H1 (cell line): ENCODE results near the gene LAMC1. TPM values are rescaled to one million over a fixed set of nuclear protein-coding genes. Genes with fewer than 3 reads are reported as not detected.

Experiments
- CTCF ChIA-PET: fragments of 300-600 bp; sonication (Branson Sonifier 250); formaldehyde crosslinking; loops from one replicate; lab custom pipeline; 2021; ENCODE audit not compliant: partially characterized antibody; lab: Charles Lee
- POLR2A ChIA-PET: fragments of 300-600 bp; sonication (Branson Sonifier 250); formaldehyde crosslinking; loops from one replicate; lab custom pipeline; 2021; ENCODE audit warnings: inconsistent platforms; ENCODE audit not compliant: partially characterized antibody; lab: Charles Lee
- DNase-seq, 2 experiments: peaks; one replicate each; pipeline versions ENCODE4 v3.0.0 to v3.0.0-alpha.2; 2010 to 2022; ENCODE audit warnings: low spot score in 2 of 2, low read depth in 1 of 2, mixed read lengths in 1 of 2
- FAIRE-seq: peaks from 2 replicates; lab custom pipeline; 2011; peaks lifted over from hg19 to GRCh38; lab: Jason Lieb, UNC
- H2AFZ ChIP-seq: 2 replicates; pipeline ENCODE4 v1.8.1; 2012; ENCODE audit warnings: low read length, inconsistent platforms
- H2AK5ac ChIP-seq: 2 replicates; pipeline ENCODE4 v1.6.1; 2013; ENCODE audit warnings: low read depth, low read length
- H2BK120ac ChIP-seq: replicated peaks from 2 replicates; pipeline ENCODE3; 2013; ENCODE audit warnings: low read depth, low read length, inconsistent platforms
- H2BK12ac ChIP-seq: 2 replicates; pipeline ENCODE4 v1.6.1; 2013; ENCODE audit warnings: low read depth, low read length
- H2BK15ac ChIP-seq: 2 replicates; pipeline ENCODE4 v1.6.1; 2013; ENCODE audit warnings: low read length
- H2BK20ac ChIP-seq: 2 replicates; pipeline ENCODE4 v1.6.1; 2013; ENCODE audit warnings: low read length
- H2BK5ac ChIP-seq: 2 replicates; pipeline ENCODE4 v1.6.1; 2013; ENCODE audit warnings: low read depth, low read length
- H3K14ac ChIP-seq: 2 replicates; pipeline ENCODE4 v1.6.1; 2013; ENCODE audit warnings: inconsistent platforms; ENCODE audit not compliant: insufficient read length
- H3K18ac ChIP-seq: 2 replicates; pipeline ENCODE4 v1.6.1; 2013; ENCODE audit warnings: low read length; ENCODE audit errors: extremely low read depth
- H3K23ac ChIP-seq: 2 replicates; pipeline ENCODE4 v1.6.1; 2013; ENCODE audit warnings: inconsistent platforms; ENCODE audit not compliant: insufficient read length
- H3K23me2 ChIP-seq: 2 replicates; pipeline ENCODE4 v1.6.1; 2013; ENCODE audit warnings: low read depth, low read length
- H3K27ac ChIP-seq: 2 replicates; pipeline ENCODE4 v1.6.1; 2011; ENCODE audit warnings: low read depth, low read length, inconsistent platforms
- H3K27me3 ChIP-seq, 4 experiments: replicated peaks in 1 of 4; 1 replicate in 1 of 4; 2 replicates in 3 of 4; pipeline versions ENCODE4 v1.6.1 to v1.8.1; 2011 to 2013; ENCODE audit warnings: low read length in 3 of 4, mild to moderate bottlenecking in 3 of 4, inconsistent platforms in 2 of 4, mixed read lengths in 2 of 4, moderate library complexity in 1 of 4; ENCODE audit not compliant: control insufficient read depth in 3 of 4, insufficient read depth in 3 of 4; ENCODE audit errors: extremely low read depth in 1 of 4
- H3K36me3 ChIP-seq, 4 experiments: 2 replicates each; pipeline versions ENCODE4 v1.6.1 to v1.8.1; 2011 to 2013; ENCODE audit warnings: mild to moderate bottlenecking in 4 of 4, low read length in 3 of 4, moderate library complexity in 2 of 4, control low read depth in 1 of 4, inconsistent platforms in 1 of 4; ENCODE audit not compliant: insufficient read depth in 4 of 4, control insufficient read depth in 2 of 4
- H3K4ac ChIP-seq: replicated peaks from 2 replicates; pipeline ENCODE3; 2013; ENCODE audit warnings: low read length, low read depth, mixed read lengths, inconsistent platforms; ENCODE audit not compliant: insufficient read length
- H3K4me1 ChIP-seq, 4 experiments: replicated peaks in 1 of 4; 1 replicate in 1 of 4; 2 replicates in 3 of 4; pipeline versions ENCODE4 v1.6.1 to v1.8.1; 2011 to 2013; ENCODE audit warnings: low read length in 3 of 4, inconsistent platforms in 2 of 4, mixed read lengths in 1 of 4; ENCODE audit not compliant: insufficient read depth in 4 of 4, control insufficient read depth in 3 of 4
- H3K4me2 ChIP-seq, 2 experiments: 2 replicates each; pipeline versions ENCODE4 v1.6.1 to v1.8.1; 2011 to 2013; ENCODE audit warnings: low read depth in 2 of 2, low read length in 2 of 2, control low read depth in 1 of 2, inconsistent platforms in 1 of 2, mild to moderate bottlenecking in 1 of 2; ENCODE audit not compliant: insufficient read depth in 1 of 2
- H3K4me3 ChIP-seq, 4 experiments: fragments of 200-600, 300-600 bp in 1 of 4; sonication (generic), shearing (Covaris generic), sonication (Bioruptor Twin) in 1 of 4; 2 replicates each; pipeline versions ENCODE4 v1.5.1 to v1.8.1; 2011 to 2016; ENCODE audit warnings: low read length in 4 of 4, low read depth in 3 of 4, control low read depth in 2 of 4, inconsistent platforms in 2 of 4, mild to moderate bottlenecking in 2 of 4, mixed read lengths in 1 of 4, moderate library complexity in 1 of 4; ENCODE audit not compliant: insufficient read depth in 2 of 4; ENCODE audit errors: extremely low read depth in 1 of 4
- H3K56ac ChIP-seq: replicated peaks from 2 replicates; pipeline ENCODE3; 2013; ENCODE audit warnings: low read depth, mild to moderate bottlenecking, mixed read lengths, low read length, inconsistent platforms; ENCODE audit not compliant: insufficient read length
- H3K79me1 ChIP-seq: 2 replicates; pipeline ENCODE4 v1.6.1; 2013; ENCODE audit warnings: low read depth, low read length, control low read depth
- H3K79me2 ChIP-seq, 2 experiments: 2 replicates each; pipeline versions ENCODE4 v1.6.1 to v1.8.1; 2012 to 2013; ENCODE audit warnings: low read length in 2 of 2, mild to moderate bottlenecking in 2 of 2, inconsistent platforms in 1 of 2; ENCODE audit not compliant: insufficient read depth in 2 of 2, control insufficient read depth in 1 of 2
- H3K9ac ChIP-seq, 4 experiments: replicated peaks in 1 of 4; 1 replicate in 1 of 4; 2 replicates in 3 of 4; pipeline versions ENCODE4 v1.6.1 to v1.8.1; 2011 to 2013; ENCODE audit warnings: low read depth in 3 of 4, low read length in 3 of 4, control low read depth in 2 of 4, mild to moderate bottlenecking in 2 of 4, moderate library complexity in 2 of 4, inconsistent platforms in 1 of 4; ENCODE audit errors: extremely low read depth in 1 of 4
- H3K9me3 ChIP-seq, 2 experiments: 2 replicates each; pipeline versions ENCODE4 v1.6.1 to v1.8.1; 2012 to 2013; ENCODE audit warnings: mild to moderate bottlenecking in 2 of 2, moderate library complexity in 2 of 2, control low read depth in 1 of 2, inconsistent platforms in 1 of 2, low read depth in 1 of 2, low read length in 1 of 2, mixed read lengths in 1 of 2; ENCODE audit not compliant: insufficient read depth in 2 of 2
- H4K20me1 ChIP-seq, 2 experiments: replicated peaks in 1 of 2; 2 replicates each; pipeline versions ENCODE3 to v1.8.1; 2011 to 2013; ENCODE audit warnings: inconsistent platforms in 2 of 2, low read length in 2 of 2, mild to moderate bottlenecking in 1 of 2; ENCODE audit not compliant: insufficient read depth in 2 of 2, control insufficient read depth in 1 of 2
- H4K5ac ChIP-seq: 2 replicates; pipeline ENCODE4 v1.6.1; 2013; ENCODE audit warnings: low read length, low read depth, mixed read lengths, inconsistent platforms; ENCODE audit not compliant: insufficient read length
- H4K8ac ChIP-seq: 2 replicates; pipeline ENCODE4 v1.8.0; 2013; ENCODE audit warnings: mild to moderate bottlenecking, moderate library complexity, low read length, inconsistent platforms; ENCODE audit not compliant: insufficient read depth; ENCODE audit errors: extremely low read depth
- H4K91ac ChIP-seq: replicated peaks from 2 replicates; pipeline ENCODE3; 2013; ENCODE audit warnings: low read length, mixed read lengths, inconsistent platforms; ENCODE audit not compliant: insufficient read length
- ASH2L ChIP-seq: fragments of 200-600, 300-600 bp; sonication (generic); IDR thresholded peaks from one replicate; pipeline ENCODE4 v1.7.1; 2017; ENCODE audit warnings: low read length
- BACH1 ChIP-seq: IDR thresholded peaks from 2 replicates; pipeline ENCODE4 v1.6.1; 2012; ENCODE audit warnings: low read length, improper control_type of control experiment
- EP300 ChIP-seq, 2 experiments: IDR thresholded peaks; 1 replicate in 1 of 2; 2 replicates in 1 of 2; pipeline ENCODE4 v1.6.1; 2011 to 2012; ENCODE audit warnings: low read depth in 2 of 2, low read length in 2 of 2, mild to moderate bottlenecking in 2 of 2, borderline replicate concordance in 1 of 2, inconsistent platforms in 1 of 2, moderate library complexity in 1 of 2
- HDAC2 ChIP-seq, 2 experiments: fragments of 300-600 bp in 1 of 2; sonication (generic) in 1 of 2; IDR thresholded peaks; 2 replicates each; pipeline ENCODE4 v1.6.1; 2011 to 2012; ENCODE audit warnings: low read depth in 2 of 2, low read length in 2 of 2, mild to moderate bottlenecking in 2 of 2, moderate library complexity in 2 of 2, borderline replicate concordance in 1 of 2, inconsistent platforms in 1 of 2
- KDM4A ChIP-seq: IDR thresholded peaks from one replicate; pipeline ENCODE4 v1.7.1; 2012; ENCODE audit warnings: low read depth, mild to moderate bottlenecking, moderate library complexity, low read length, inconsistent platforms; ENCODE audit not compliant: severe bottlenecking
- NANOG ChIP-seq: IDR thresholded peaks from 2 replicates; pipeline ENCODE4 v1.6.1; 2011; ENCODE audit warnings: low read length, low read depth, mild to moderate bottlenecking, inconsistent platforms; ENCODE audit not compliant: insufficient read depth, poor library complexity, severe bottlenecking
- POLR2AphosphoS5 ChIP-seq: IDR thresholded peaks from 2 replicates; pipeline ENCODE4 v1.6.1; 2011; ENCODE audit warnings: low read depth, low read length
- POU5F1 ChIP-seq: IDR thresholded peaks from 2 replicates; pipeline ENCODE4 v1.6.1; 2011; ENCODE audit warnings: low read depth, mild to moderate bottlenecking, low read length, moderate library complexity
- SP2 ChIP-seq: IDR thresholded peaks from 2 replicates; pipeline ENCODE4 v1.6.1; 2012; ENCODE audit warnings: mild to moderate bottlenecking, low read length, inconsistent platforms
- TBP ChIP-seq: IDR thresholded peaks from 2 replicates; pipeline ENCODE4 v1.6.1; 2011; ENCODE audit warnings: low read depth, low read length, improper control_type of control experiment
- WGBS, 2 experiments: shearing (Covaris generic) in 1 of 2; methylation state at CpG; one replicate each; pipeline versions ENCODE4 v1.1.6 to v1.1.7; 2013 to 2015; ENCODE audit warnings: low lambda C conversion rate in 2 of 2, mixed read lengths in 2 of 2, inconsistent platforms in 1 of 2, low coverage in 1 of 2, missing lambda C conversion rate in 1 of 2; ENCODE audit not compliant: insufficient replicate concordance in 2 of 2, insufficient coverage in 1 of 2, insufficient read length in 1 of 2; ENCODE audit errors: extremely low coverage in 1 of 2, missing lambda C conversion rate in 1 of 2; 5-methylcytosine and 5-hydroxymethylcytosine counted together
- polyA plus RNA-seq, 7 experiments: library from polyadenylated mRNA; depleted of rRNA in 3 of 7; stranded (reverse) in 5 of 7; unstranded in 2 of 7; fragments of >200 nt in 5 of 7; fragments of 200-250 nt in 2 of 7; gene quantifications; 1 replicate in 5 of 7; 2 replicates in 1 of 7; 4 replicates in 1 of 7; pipeline versions ENCODE4 v1.2.1 to v1.2.3, GENCODE V29; 2011 to 2013; ENCODE audit warnings: missing spikeins in 2 of 7, mixed read lengths in 2 of 7
- total RNA-seq: library from RNA; stranded (reverse); fragmentation: NEBNext Ultra II Directional; extraction: Animal tissue kit (Norgen Biotek cat#: 25700); gene quantifications from 2 replicates; pipeline ENCODE4 v1.2.1, GENCODE V29; 2021

The LAMC1 gene
- total and polyA plus RNA-seq, 2 of the 8 experiments (the other 6 are each of a cell fraction or from before 2014, with no cell fraction given): 47.6 to 90.3 TPM

- Histone ChIP-seq H2BK120ac (no peak overlapping the region), H4K8ac (no peak overlapping the region; the same call in 1 of the 2 replicates), H3K4ac (no peak overlapping the region), H3K14ac (no peak overlapping the region), H3K9me3 (no peaks in the 10 kb centered on the region), H3K4me2 (peak overlapping the region; percentile 84 to 90), H2BK15ac (no peak overlapping the region), H2AFZ (peak overlapping the region; percentile 66; the same call in 1 of the 2 replicates), H3K4me1 (peaks cover 0 to 5% (median 2%) of the 10 kb centered on the region in 4 experiments; a peak in 4 of 7 replicates), H3K18ac (peak overlapping the region; percentile 91; the same call in 1 of the 2 replicates), H2AK5ac (no peak overlapping the region), H3K36me3 (no peaks in the 10 kb centered on the region), H3K56ac (peak overlapping the region; percentile 22), H3K79me2 (peaks cover 0 to 28% of the 10 kb centered on the region in 2 experiments; a peak in 2 of 4 replicates), H3K79me1 (no peaks in the 10 kb centered on the region), H3K27me3 (no peaks in the 10 kb centered on the region), H3K9ac (peak overlapping the region; percentile 69 to 87 (median 80)), H2BK12ac (peak overlapping the region; percentile 1; the same call in 1 of the 2 replicates), H3K23ac (no peak overlapping the region), H3K4me3 (peak overlapping the region; percentile 65 to 79 (median 72)), H4K5ac (peak overlapping the region; percentile 2), H4K91ac (no peak overlapping the region), H2BK5ac (peak overlapping the region; percentile 55; the same call in 1 of the 2 replicates), H3K23me2 (peaks cover 3% of the 10 kb centered on the region; the same call in 1 of the 2 replicates), H4K20me1 (peaks cover 6 to 8% of the 10 kb centered on the region in 2 experiments), H2BK20ac (peak overlapping the region; percentile 68), H3K27ac (peak overlapping the region; percentile 91)
- no peak for FAIRE-seq
- ChIA-PET CTCF (interaction anchor here (0.9 to 1.2 kb wide), 3 partner anchors 26 to 60 kb away, joined by 3 to 4 read pairs (median 3); no protein-coding TSS in a partner anchor), POLR2A (interaction anchor here (0.6 to 1.2 kb wide), 4 partner anchors 9 to 181 kb away, joined by 3 read pairs; no protein-coding TSS in a partner anchor)
- peak in 1 of 2 experiments; percentile 83 for DNase-seq
- 6% methylated on average over 34 of the region's 57 CpGs; no CpG with 5 or more reads in 1 of the 2 experiments for WGBS, 2 experiments
- TF ChIP-seq POU5F1 (no peak), POLR2AphosphoS5 (0 out of 2 replicates have a peak, but pooled peaks have one; percentile 60), EP300 (IDR thresholded peaks at IDR 0.05; ENCODE audit: borderline replicate concordance in 1 of 2, low read depth in 2 of 2, low read length in 2 of 2) (peak in 1 of 2 experiments; percentile 10; a peak in 1 of 3 replicates), ASH2L (peak; percentile 53), KDM4A (peak; percentile 53), BACH1 (peak; percentile 95), TBP (peak; percentile 67), NANOG (no peak), HDAC2 (IDR thresholded peaks at IDR 0.05; ENCODE audit: borderline replicate concordance in 1 of 2, low read depth in 2 of 2, low read length in 2 of 2) (no peak), SP2 (no peak)
Measured at GRCh38 chr1:183022202-183023145, 746 bp upstream of the LAMC1 start.
